ACC112 (cell line): ENCODE results near the gene RSF1.
A peak's percentile ranks its signal among the peaks of the same experiment; 100 is the strongest.

ENCODE experiments used
- H2AFZ ChIP-seq: fragments of 200-600 bp; sonication (generic); one replicate; pipeline ENCODE4 v1.6.0; 2017; ENCODE audit warnings: antibody characterized with exemption, low read length; ENCODE audit not compliant: unreplicated experiment
- H3K27ac ChIP-seq: fragments of 200-600 bp; sonication (generic); 2 replicates; pipeline ENCODE4 v1.5.1; 2014; ENCODE audit warnings: low read depth, mild to moderate bottlenecking, antibody characterized with exemption, low read length, moderate library complexity
- H3K27me3 ChIP-seq: fragments of 200-600 bp; sonication (generic); 2 replicates; pipeline ENCODE4 v1.6.1; 2014; ENCODE audit warnings: mild to moderate bottlenecking, antibody characterized with exemption, low read length, moderate library complexity, mixed read lengths; ENCODE audit not compliant: insufficient read depth
- H3K36me3 ChIP-seq: fragments of 200-600 bp; sonication (generic); 2 replicates; pipeline ENCODE4 v1.6.1; 2016; ENCODE audit warnings: mild to moderate bottlenecking, antibody characterized with exemption, low read length, moderate library complexity, mixed read lengths; ENCODE audit not compliant: insufficient read depth
- H3K4me1 ChIP-seq: fragments of 200-600 bp; sonication (generic); one replicate; pipeline ENCODE4 v1.6.1; 2016; ENCODE audit warnings: low read length, mixed read lengths; ENCODE audit not compliant: insufficient read depth, unreplicated experiment, control insufficient read depth
- H3K4me3 ChIP-seq: fragments of 200-600 bp; sonication (generic); 2 replicates; pipeline ENCODE4 v1.5.1; 2014; ENCODE audit warnings: mild to moderate bottlenecking, low read depth, low read length
- H3K79me2 ChIP-seq: fragments of 200-600 bp; sonication (generic); one replicate; pipeline ENCODE4 v1.6.0; 2016; ENCODE audit warnings: low read length; ENCODE audit not compliant: control insufficient read depth, unreplicated experiment, insufficient read depth

RSF1 gene

GRCh38 chr11:77697865-77698264 is 122.7 kb downstream of the RSF1 start:
- peaks cover 40% of the 10 kb centered on the region for H3K36me3 ChIP-seq

GRCh38 chr11:77695417-77695816 is 125.1 kb downstream of the RSF1 start:
- Histone ChIP-seq H3K27ac (no peak overlapping the region), H3K79me2 (no peaks in the 10 kb centered on the region), H3K36me3 (peaks cover 36% of the 10 kb centered on the region), H3K4me3 (no peak overlapping the region), H3K4me1 (no peaks in the 10 kb centered on the region), H2AFZ (no peak overlapping the region), H3K27me3 (no peaks in the 10 kb centered on the region)

More at GRCh38 chr11:77697865-77698264, 122.7 kb downstream of the RSF1 start:
- Histone ChIP-seq H3K4me1 (no peaks in the 10 kb centered on the region), H3K4me3 (no peak overlapping the region), H3K27me3 (no peaks in the 10 kb centered on the region), H2AFZ (no peak overlapping the region), H3K27ac (no peak overlapping the region), H3K79me2 (no peaks in the 10 kb centered on the region)

GRCh38 chr11:77690649-77691048 is 129.9 kb downstream of the RSF1 start:
- Histone ChIP-seq H3K27me3 (no peaks in the 10 kb centered on the region), H3K79me2 (no peaks in the 10 kb centered on the region), H3K4me3 (no peak overlapping the region), H3K36me3 (peaks cover 23% of the 10 kb centered on the region), H3K4me1 (no peaks in the 10 kb centered on the region), H2AFZ (no peak overlapping the region), H3K27ac (no peak overlapping the region)

GRCh38 chr11:77687088-77687487 is 133.4 kb downstream of the RSF1 start:
- no peak overlapping the region for H2AFZ ChIP-seq
- peaks cover 36% of the 10 kb centered on the region for H3K36me3 ChIP-seq
- no peaks in the 10 kb centered on the region for H3K79me2 ChIP-seq
- no peaks in the 10 kb centered on the region for H3K27me3 ChIP-seq
- no peak overlapping the region for H3K4me3 ChIP-seq
- H3K4me1 ChIP-seq: no peaks in the 10 kb centered on the region
- H3K27ac ChIP-seq: no peak overlapping the region

GRCh38 chr11:77677138-77677537 is 143.4 kb downstream of the RSF1 start:
- Histone ChIP-seq H2AFZ (no peak overlapping the region), H3K4me3 (no peak overlapping the region), H3K27me3 (no peaks in the 10 kb centered on the region), H3K27ac (no peak overlapping the region), H3K36me3 (peaks cover 47% of the 10 kb centered on the region), H3K79me2 (no peaks in the 10 kb centered on the region), H3K4me1 (peaks cover 3% of the 10 kb centered on the region)

GRCh38 chr11:77672264-77672663 is 148.3 kb downstream of the RSF1 start:
- Histone ChIP-seq H2AFZ (no peak overlapping the region), H3K36me3 (peaks cover 48% of the 10 kb centered on the region), H3K27me3 (no peaks in the 10 kb centered on the region)

GRCh38 chr11:77669848-77670511 is 150.5 kb downstream of the RSF1 start:
- no peaks in the 10 kb centered on the region for H3K79me2 ChIP-seq
- H3K36me3 ChIP-seq: peaks cover 34% of the 10 kb centered on the region
- no peak overlapping the region for H3K4me3 ChIP-seq
- peaks cover 17% of the 10 kb centered on the region for H3K4me1 ChIP-seq
- H3K27ac ChIP-seq: no peak overlapping the region
- H3K27me3 ChIP-seq: no peaks in the 10 kb centered on the region
- no peak overlapping the region for H2AFZ ChIP-seq

More at GRCh38 chr11:77672264-77672663, 148.3 kb downstream of the RSF1 start:
- peaks cover 17% of the 10 kb centered on the region for H3K4me1 ChIP-seq
- no peaks in the 10 kb centered on the region for H3K79me2 ChIP-seq
- peak overlapping the region; percentile 41 for H3K27ac ChIP-seq
- no peak overlapping the region for H3K4me3 ChIP-seq

GRCh38 chr11:77668760-77669159 is 151.8 kb downstream of the RSF1 start:
- Histone ChIP-seq H3K4me1 (peaks cover 17% of the 10 kb centered on the region), H2AFZ (no peak overlapping the region), H3K79me2 (no peaks in the 10 kb centered on the region), H3K27ac (no peak overlapping the region), H3K27me3 (no peaks in the 10 kb centered on the region), H3K4me3 (no peak overlapping the region), H3K36me3 (peaks cover 27% of the 10 kb centered on the region)

GRCh38 chr11:77665240-77665965 is 155.1 kb downstream of the RSF1 start:
- H3K27me3 ChIP-seq: no peaks in the 10 kb centered on the region
- H3K4me1 ChIP-seq: peaks cover 6% of the 10 kb centered on the region
- no peak overlapping the region for H2AFZ ChIP-seq
- H3K4me3 ChIP-seq: no peak overlapping the region
- H3K79me2 ChIP-seq: no peaks in the 10 kb centered on the region
- no peak overlapping the region for H3K27ac ChIP-seq
- H3K36me3 ChIP-seq: peaks cover 19% of the 10 kb centered on the region

GRCh38 chr11:77661670-77662069 is 158.9 kb downstream of the RSF1 start:
- peaks cover 1% of the 10 kb centered on the region for H3K36me3 ChIP-seq
- no peak overlapping the region for H3K4me3 ChIP-seq
- no peaks in the 10 kb centered on the region for H3K27me3 ChIP-seq
- no peak overlapping the region for H2AFZ ChIP-seq
- no peaks in the 10 kb centered on the region for H3K79me2 ChIP-seq
- no peak overlapping the region for H3K27ac ChIP-seq
- no peaks in the 10 kb centered on the region for H3K4me1 ChIP-seq

GRCh38 chr11:77660947-77661346 is 159.6 kb downstream of the RSF1 start:
- Histone ChIP-seq H3K27me3 (no peaks in the 10 kb centered on the region), H3K4me3 (no peak overlapping the region), H3K36me3 (no peaks in the 10 kb centered on the region), H3K27ac (no peak overlapping the region), H3K79me2 (no peaks in the 10 kb centered on the region), H3K4me1 (no peaks in the 10 kb centered on the region), H2AFZ (no peak overlapping the region)
